Endothelial cell of umbilical vein (primary cell): Measurements from ENCODE around the gene SPRYD3. TPM values are rescaled to one million over a fixed set of nuclear protein-coding genes. Genes with fewer than 3 reads are reported as not detected.

ENCODE experiments used
- BruUV-seq: library from RNA; stranded (reverse); fragments of 400-500 nt; replicated peaks from 2 replicates; lab custom pipeline; 2021; lab: Mats Ljungman, UMichigan
- CTCF ChIA-PET: fragments of 300-600, 350-600 bp; sonication (Branson Sonifier 250); formaldehyde crosslinking; loops from one replicate; lab custom pipeline; 2021; ENCODE audit warnings: antibody characterized with exemption, inconsistent platforms; lab: Charles Lee
- POLR2A ChIA-PET: fragments of 300-600, 350-600 bp; sonication (Branson Sonifier 250); formaldehyde crosslinking; loops from one replicate; lab custom pipeline; 2021; ENCODE audit warnings: antibody characterized with exemption, inconsistent platforms; lab: Charles Lee
- DNase-seq: peaks from one replicate; pipeline ENCODE4 v3.0.0-alpha.2; 2011; ENCODE audit warnings: low read depth, low spot score
- FAIRE-seq: peaks from 2 replicates; lab custom pipeline; 2011; peaks lifted over from hg19 to GRCh38; lab: Jason Lieb, UNC
- H2AFZ ChIP-seq: 2 replicates; pipeline ENCODE4 v1.6.0; 2012; ENCODE audit warnings: low read depth, low read length, control low read depth, inconsistent platforms
- H3K27ac ChIP-seq: 2 replicates; pipeline ENCODE4 v1.5.1; 2011; ENCODE audit warnings: low read depth, mild to moderate bottlenecking, control low read depth, low read length, moderate library complexity; ENCODE audit not compliant: insufficient read depth
- H3K27me3 ChIP-seq, 2 experiments: 2 replicates each; pipeline versions ENCODE4 v1.6.0 to v1.6.1; 2011; ENCODE audit warnings: low read length in 2 of 2, mixed read lengths in 1 of 2; ENCODE audit not compliant: control insufficient read depth in 2 of 2, insufficient read depth in 2 of 2
- H3K36me3 ChIP-seq, 2 experiments: 2 replicates in 1 of 2; 3 replicates in 1 of 2; pipeline ENCODE4 v1.5.1; 2011; ENCODE audit warnings: low read length in 2 of 2, mild to moderate bottlenecking in 1 of 2, moderate library complexity in 1 of 2; ENCODE audit not compliant: control insufficient read depth in 2 of 2, insufficient read depth in 2 of 2; ENCODE audit errors: extremely low read depth in 1 of 2
- H3K4me1 ChIP-seq: 3 replicates; pipeline ENCODE4 v1.5.1; 2011; ENCODE audit warnings: mild to moderate bottlenecking, low read length; ENCODE audit not compliant: control insufficient read depth, insufficient read depth; ENCODE audit errors: extremely low read depth
- H3K4me2 ChIP-seq: 2 replicates; pipeline ENCODE4 v1.6.1; 2011; ENCODE audit warnings: low read length, control low read depth, mixed read lengths; ENCODE audit not compliant: insufficient read depth
- H3K4me3 ChIP-seq, 3 experiments: fragments of 200-600 bp in 1 of 3; sonication (generic), shearing (Covaris generic) in 1 of 3; replicated peaks in 1 of 3; 2 replicates each; pipeline ENCODE4 v1.5.1; 2011 to 2016; ENCODE audit warnings: control low read depth in 3 of 3, low read length in 3 of 3, mild to moderate bottlenecking in 2 of 3, inconsistent platforms in 1 of 3, low read depth in 1 of 3, moderate library complexity in 1 of 3; ENCODE audit not compliant: insufficient read depth in 1 of 3
- H3K79me2 ChIP-seq: 2 replicates; pipeline ENCODE4 v1.6.0; 2012; ENCODE audit warnings: low read length, inconsistent platforms; ENCODE audit not compliant: control insufficient read depth, insufficient read depth
- H3K9ac ChIP-seq: replicated peaks from 2 replicates; pipeline ENCODE3; 2011; ENCODE audit warnings: low read length, control low read depth; ENCODE audit not compliant: insufficient read depth; ENCODE audit errors: extremely low read depth
- H3K9me1 ChIP-seq: replicated peaks from 3 replicates; pipeline ENCODE4 v1.6.0; 2011; ENCODE audit warnings: mild to moderate bottlenecking, low read length; ENCODE audit not compliant: control insufficient read depth, insufficient read depth; ENCODE audit errors: extremely low read depth
- H3K9me3 ChIP-seq: replicated peaks from 2 replicates; pipeline ENCODE4 v1.5.1; 2012; ENCODE audit warnings: low read length, inconsistent platforms; ENCODE audit not compliant: control insufficient read depth, insufficient read depth
- H4K20me1 ChIP-seq: replicated peaks from 2 replicates; pipeline ENCODE3; 2011; ENCODE audit warnings: mild to moderate bottlenecking, low read length; ENCODE audit not compliant: control insufficient read depth, insufficient read depth; ENCODE audit errors: extremely low read depth
- EZH2 ChIP-seq: IDR thresholded peaks from 2 replicates; pipeline ENCODE4 v1.6.1; 2012; ENCODE audit warnings: borderline replicate concordance, low read depth, mild to moderate bottlenecking, moderate library complexity, low read length, inconsistent platforms; ENCODE audit not compliant: severe bottlenecking
- FOS ChIP-seq: IDR thresholded peaks from 2 replicates; pipeline ENCODE4 v1.6.1; 2011; ENCODE audit warnings: mild to moderate bottlenecking, low read length, moderate library complexity, borderline replicate concordance; ENCODE audit not compliant: insufficient read depth
- GATA2 ChIP-seq: IDR thresholded peaks from 2 replicates; pipeline ENCODE4 v1.7.0; 2011; ENCODE audit warnings: low read depth, mild to moderate bottlenecking, moderate library complexity, mixed read lengths, low read length; ENCODE audit not compliant: insufficient read length, insufficient read depth
- JUN ChIP-seq: IDR thresholded peaks from 2 replicates; pipeline ENCODE4 v1.6.1; 2011; ENCODE audit warnings: borderline replicate concordance, low read depth; ENCODE audit not compliant: insufficient read length, insufficient read depth
- MAX ChIP-seq: IDR thresholded peaks from 2 replicates; pipeline ENCODE4 v1.6.1; 2011; ENCODE audit not compliant: insufficient read depth, insufficient read length
- MYC ChIP-seq: IDR thresholded peaks from one replicate; pipeline ENCODE4 v1.6.1; 2011; ENCODE audit warnings: mild to moderate bottlenecking, low read depth, low read length
- POLR2A ChIP-seq: IDR thresholded peaks from 2 replicates; pipeline ENCODE4 v1.6.1; 2012; ENCODE audit warnings: low read depth, mild to moderate bottlenecking, control low read depth, low read length
- POLR2AphosphoS5 ChIP-seq: IDR thresholded peaks from 2 replicates; pipeline ENCODE4 v1.6.1; 2012; ENCODE audit warnings: low read depth, mild to moderate bottlenecking, control low read depth, low read length, moderate library complexity; ENCODE audit not compliant: insufficient read depth
- dilution Hi-C: fragments of 300-500 bp; cut with MboI; formaldehyde crosslinking; loops from one replicate; pipeline ENCODE4 v1.15.0; 2019; ENCODE audit warnings: low sequenced_read_pairs; ENCODE audit not compliant: extremely low pct_ligation_motif_present
- intact Hi-C: fragments of 100-400 bp; cut with micrococcal nuclease; formaldehyde crosslinking; loops from one replicate; pipeline ENCODE4 v1.10.0; 2022
- polyA plus RNA-seq, 4 experiments: library from polyadenylated mRNA; depleted of rRNA in 3 of 4; stranded (reverse) in 3 of 4; unstranded in 1 of 4; fragments of >200 nt; gene quantifications; 2 replicates each; pipeline versions ENCODE4 v1.2.1 to v1.2.3, GENCODE V29; 2011 to 2012; ENCODE audit warnings: missing spikeins in 1 of 4
- total RNA-seq: library from RNA; stranded (reverse); gene quantifications from 2 replicates; pipeline ENCODE4 v1.2.3, GENCODE V29; 2021
- TF ChIP-seq, protein P1 (sequence below), 2 donors: IDR thresholded peaks; 1 replicate in 1 of 2; 2 replicates in 1 of 2; pipeline ENCODE4 v1.5.1; 2011; ENCODE audit warnings: low read length in 2 of 2, mild to moderate bottlenecking in 2 of 2, moderate library complexity in 2 of 2, control low read depth in 1 of 2, inconsistent platforms in 1 of 2, low read depth in 1 of 2; ENCODE audit not compliant: insufficient read depth in 1 of 2; ENCODE audit errors: extremely low read depth in 1 of 2

Gene SPRYD3
- total and polyA plus RNA-seq, 2 donors (not counting 3 experiments of a cell fraction or from before 2014, with no cell fraction given) = 38.6 to 39.2 TPM

- TF ChIP-seq GATA2 (no peak), EZH2 (no peak), MAX (no peak), MYC (no peak), JUN (no peak), POLR2AphosphoS5 (no peak), FOS (no peak), POLR2A (no peak)
- TF ChIP-seq, protein P1, sequence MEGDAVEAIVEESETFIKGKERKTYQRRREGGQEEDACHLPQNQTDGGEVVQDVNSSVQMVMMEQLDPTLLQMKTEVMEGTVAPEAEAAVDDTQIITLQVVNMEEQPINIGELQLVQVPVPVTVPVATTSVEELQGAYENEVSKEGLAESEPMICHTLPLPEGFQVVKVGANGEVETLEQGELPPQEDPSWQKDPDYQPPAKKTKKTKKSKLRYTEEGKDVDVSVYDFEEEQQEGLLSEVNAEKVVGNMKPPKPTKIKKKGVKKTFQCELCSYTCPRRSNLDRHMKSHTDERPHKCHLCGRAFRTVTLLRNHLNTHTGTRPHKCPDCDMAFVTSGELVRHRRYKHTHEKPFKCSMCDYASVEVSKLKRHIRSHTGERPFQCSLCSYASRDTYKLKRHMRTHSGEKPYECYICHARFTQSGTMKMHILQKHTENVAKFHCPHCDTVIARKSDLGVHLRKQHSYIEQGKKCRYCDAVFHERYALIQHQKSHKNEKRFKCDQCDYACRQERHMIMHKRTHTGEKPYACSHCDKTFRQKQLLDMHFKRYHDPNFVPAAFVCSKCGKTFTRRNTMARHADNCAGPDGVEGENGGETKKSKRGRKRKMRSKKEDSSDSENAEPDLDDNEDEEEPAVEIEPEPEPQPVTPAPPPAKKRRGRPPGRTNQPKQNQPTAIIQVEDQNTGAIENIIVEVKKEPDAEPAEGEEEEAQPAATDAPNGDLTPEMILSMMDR (IDR thresholded peaks at IDR 0.05; ENCODE audit: extremely low read depth in 1 of 2, insufficient read depth in 1 of 2, low read depth in 1 of 2, low read length in 2 of 2) = no peak
- Histone ChIP-seq H3K4me2 (no peak overlapping the region), H3K9me1 (no peaks in the 10 kb centered on the region), H3K9ac (no peak overlapping the region), H3K36me3 (peaks cover 5 to 50% of the 10 kb centered on the region in 2 experiments), H3K9me3 (no peaks in the 10 kb centered on the region), H4K20me1 (no peaks in the 10 kb centered on the region), H3K27ac (no peak overlapping the region), H3K4me3 (no peak overlapping the region), H3K4me1 (peaks cover 16% of the 10 kb centered on the region), H2AFZ (no peak overlapping the region), H3K27me3 (no peaks in the 10 kb centered on the region), H3K79me2 (no peaks in the 10 kb centered on the region)
- dilution Hi-C loops = no loop called here
- intact Hi-C loops = loop anchor here (1.0 kb wide), 1 partner anchor 11 kb away; the partner anchor contains the start of gene TNS2
- ChIA-PET CTCF (interaction anchor here (0.7 to 14.2 kb wide), 6 partner anchors 9 to 136 kb away, joined by 3 to 463 read pairs (median 6); partner anchors contain the start of genes IGFBP6 and SOAT2), POLR2A (no interaction called here)
- no TSS peak for BruUV-seq
- FAIRE-seq (peak; percentile 4), DNase-seq (no peak)
Observed at GRCh38 chr12:53061404-53062010, 17.7 kb downstream of the SPRYD3 start.
